Measurements from ENCODE around the gene CPSF6. TPM values are rescaled to one million over a fixed set of nuclear protein-coding genes. Genes with fewer than 3 reads are reported as not detected.

The CPSF6 gene
- total RNA-seq, 2 donors from 2014 or later = 23.1 to 33.2 TPM

GRCh38 chr12:69238589-69239351 lies 599 bp upstream of the CPSF6 start:
- no peak overlapping the region for H3K4me3 ChIP-seq
- H3K27me3 ChIP-seq = no peaks in the 10 kb centered on the region
- 13% methylated on average over 16 of the region's 16 CpGs for WGBS, 2 donors
- H3K27ac ChIP-seq = peak overlapping the region; percentile 40 to 97 (median 90)
- intact Hi-C loops (cut with DNase I) = no loop called here
- no peaks in the 10 kb centered on the region for H3K36me3 ChIP-seq (replicated peaks in 1 of 2; ENCODE audit: insufficient read depth in 1 of 2, low read depth in 2 of 2)
- no peaks in the 10 kb centered on the region for H3K9me3 ChIP-seq
- no peak for DNase-seq
- TF ChIP-seq POLR2A (IDR thresholded peaks at IDR 0.05) (no peak), CTCF (IDR thresholded peaks at IDR 0.05) (no peak)
- no peak for ATAC-seq
- peaks cover 36% of the 10 kb centered on the region for H3K4me1 ChIP-seq

- no peaks in the 10 kb centered on the region for H3K27me3 ChIP-seq
- intact Hi-C loops (cut with DNase I) = no loop called here
- H3K4me3 ChIP-seq = peak overlapping the region; percentile 28 to 68
- H3K27ac ChIP-seq = peak overlapping the region; percentile 66 to 97 (median 90)
- 0 to 1% methylated on average over 21 to 37 of the region's 68 CpGs for WGBS, 2 donors
- peak; percentile 45 to 61 (median 50) for DNase-seq
- no peaks in the 10 kb centered on the region for H3K9me3 ChIP-seq
- TF ChIP-seq POLR2A (IDR thresholded peaks at IDR 0.05) (no peak), CTCF (IDR thresholded peaks at IDR 0.05) (no peak)
- ATAC-seq = peak; percentile 71
- no peaks in the 10 kb centered on the region for H3K36me3 ChIP-seq (replicated peaks in 1 of 2; ENCODE audit: insufficient read depth in 1 of 2, low read depth in 2 of 2)
- peaks cover 38% of the 10 kb centered on the region for H3K4me1 ChIP-seq
Measured at GRCh38 chr12:69239922-69240630, 707 bp downstream of the CPSF6 start.

GRCh38 chr12:69240631-69240995 lies 1.2 kb downstream of the CPSF6 start:
- Histone ChIP-seq H3K4me3 (peak overlapping the region in 1 of 2 donors; percentile 68), H3K9me3 (no peaks in the 10 kb centered on the region), H3K27ac (peak overlapping the region in 3 of 4 donors; percentile 83 to 97 (median 97)), H3K27me3 (no peaks in the 10 kb centered on the region), H3K4me1 (peaks cover 43% of the 10 kb centered on the region), H3K36me3 (replicated peaks in 1 of 2; ENCODE audit: insufficient read depth in 1 of 2, low read depth in 2 of 2) (no peaks in the 10 kb centered on the region)
- ATAC-seq = no peak
- intact Hi-C loops (cut with DNase I) = no loop called here
- DNase-seq = no peak
- WGBS, 2 donors = 2% methylated on average over 11 of the region's 11 CpGs
- TF ChIP-seq POLR2A (IDR thresholded peaks at IDR 0.05) (no peak), CTCF (IDR thresholded peaks at IDR 0.05) (no peak)

- TF ChIP-seq POLR2A (IDR thresholded peaks at IDR 0.05) = no peak
- no peak for TF ChIP-seq CTCF (IDR thresholded peaks at IDR 0.05)
- ATAC-seq (no peak), DNase-seq (no peak)
- peak overlapping the region in 1 of 4 donors; percentile 97 for H3K27ac ChIP-seq
- intact Hi-C loops (cut with DNase I) = no loop called here
- peaks cover 46% of the 10 kb centered on the region for H3K4me1 ChIP-seq
- no peaks in the 10 kb centered on the region for H3K27me3 ChIP-seq
- 17 to 20% methylated on average over 5 of the region's 5 CpGs for WGBS, 2 donors
- H3K36me3 ChIP-seq (replicated peaks in 1 of 2; ENCODE audit: insufficient read depth in 1 of 2, low read depth in 2 of 2) = no peaks in the 10 kb centered on the region
- peak overlapping the region in 1 of 2 donors; percentile 68 for H3K4me3 ChIP-seq
- H3K9me3 ChIP-seq = no peaks in the 10 kb centered on the region
Measured at GRCh38 chr12:69241438-69242092, 2.2 kb downstream of the CPSF6 start.
